ENCODE results near the gene ARHGEF40. TPM values are rescaled to one million over a fixed set of nuclear protein-coding genes. Genes with fewer than 3 reads are reported as not detected.

The ARHGEF40 gene
- total and polyA plus RNA-seq, 12 donors = 14.2 to 25.2 (median 17.8) TPM

DNA sequence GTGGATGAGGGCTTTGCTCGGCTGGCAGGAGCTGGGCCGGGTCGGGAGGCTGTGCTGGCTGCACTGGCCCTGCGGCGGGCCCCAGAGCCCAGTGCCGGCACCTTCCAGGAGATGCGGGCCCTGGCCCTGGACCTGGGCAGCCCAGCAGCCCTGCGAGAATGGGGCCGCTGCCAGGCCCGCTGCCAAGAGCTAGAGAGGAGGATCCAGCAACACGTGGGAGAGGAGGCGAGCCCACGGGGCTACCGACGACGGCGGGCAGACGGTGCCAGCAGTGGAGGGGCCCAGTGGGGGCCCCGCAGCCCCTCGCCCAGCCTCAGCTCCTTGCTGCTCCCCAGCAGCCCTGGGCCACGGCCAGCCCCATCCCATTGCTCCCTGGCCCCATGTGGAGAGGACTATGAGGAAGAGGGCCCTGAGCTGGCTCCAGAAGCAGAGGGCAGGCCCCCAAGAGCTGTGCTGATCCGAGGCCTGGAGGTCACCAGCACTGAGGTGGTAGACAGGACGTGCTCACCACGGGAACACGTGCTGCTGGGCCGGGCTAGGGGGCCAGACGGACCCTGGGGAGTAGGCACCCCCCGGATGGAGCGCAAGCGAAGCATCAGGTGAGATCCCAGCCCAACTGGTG is 11.5 kb downstream of the ARHGEF40 start:
- Histone ChIP-seq H3K27me3 (no peaks in the 10 kb centered on the region), H3K27ac (no peak overlapping the region), H3K4me3 (no peak overlapping the region), H3K4me1 (peaks cover 0 to 30% (median 5%) of the 10 kb centered on the region in 9 donors), H3K9me3 (no peaks in the 10 kb centered on the region), H3K36me3 (peaks cover 0 to 99% (median 81%) of the 10 kb centered on the region in 9 donors)
- ATAC-seq (no peak), DNase-seq (no peak)
- TF ChIP-seq, protein P1, sequence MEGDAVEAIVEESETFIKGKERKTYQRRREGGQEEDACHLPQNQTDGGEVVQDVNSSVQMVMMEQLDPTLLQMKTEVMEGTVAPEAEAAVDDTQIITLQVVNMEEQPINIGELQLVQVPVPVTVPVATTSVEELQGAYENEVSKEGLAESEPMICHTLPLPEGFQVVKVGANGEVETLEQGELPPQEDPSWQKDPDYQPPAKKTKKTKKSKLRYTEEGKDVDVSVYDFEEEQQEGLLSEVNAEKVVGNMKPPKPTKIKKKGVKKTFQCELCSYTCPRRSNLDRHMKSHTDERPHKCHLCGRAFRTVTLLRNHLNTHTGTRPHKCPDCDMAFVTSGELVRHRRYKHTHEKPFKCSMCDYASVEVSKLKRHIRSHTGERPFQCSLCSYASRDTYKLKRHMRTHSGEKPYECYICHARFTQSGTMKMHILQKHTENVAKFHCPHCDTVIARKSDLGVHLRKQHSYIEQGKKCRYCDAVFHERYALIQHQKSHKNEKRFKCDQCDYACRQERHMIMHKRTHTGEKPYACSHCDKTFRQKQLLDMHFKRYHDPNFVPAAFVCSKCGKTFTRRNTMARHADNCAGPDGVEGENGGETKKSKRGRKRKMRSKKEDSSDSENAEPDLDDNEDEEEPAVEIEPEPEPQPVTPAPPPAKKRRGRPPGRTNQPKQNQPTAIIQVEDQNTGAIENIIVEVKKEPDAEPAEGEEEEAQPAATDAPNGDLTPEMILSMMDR (IDR thresholded peaks at IDR 0.05) = no peak
- WGBS, 2 donors = 88% methylated on average over 30 of the region's 30 CpGs
- intact Hi-C loops (cut with DNase I) = no loop called here

DNA sequence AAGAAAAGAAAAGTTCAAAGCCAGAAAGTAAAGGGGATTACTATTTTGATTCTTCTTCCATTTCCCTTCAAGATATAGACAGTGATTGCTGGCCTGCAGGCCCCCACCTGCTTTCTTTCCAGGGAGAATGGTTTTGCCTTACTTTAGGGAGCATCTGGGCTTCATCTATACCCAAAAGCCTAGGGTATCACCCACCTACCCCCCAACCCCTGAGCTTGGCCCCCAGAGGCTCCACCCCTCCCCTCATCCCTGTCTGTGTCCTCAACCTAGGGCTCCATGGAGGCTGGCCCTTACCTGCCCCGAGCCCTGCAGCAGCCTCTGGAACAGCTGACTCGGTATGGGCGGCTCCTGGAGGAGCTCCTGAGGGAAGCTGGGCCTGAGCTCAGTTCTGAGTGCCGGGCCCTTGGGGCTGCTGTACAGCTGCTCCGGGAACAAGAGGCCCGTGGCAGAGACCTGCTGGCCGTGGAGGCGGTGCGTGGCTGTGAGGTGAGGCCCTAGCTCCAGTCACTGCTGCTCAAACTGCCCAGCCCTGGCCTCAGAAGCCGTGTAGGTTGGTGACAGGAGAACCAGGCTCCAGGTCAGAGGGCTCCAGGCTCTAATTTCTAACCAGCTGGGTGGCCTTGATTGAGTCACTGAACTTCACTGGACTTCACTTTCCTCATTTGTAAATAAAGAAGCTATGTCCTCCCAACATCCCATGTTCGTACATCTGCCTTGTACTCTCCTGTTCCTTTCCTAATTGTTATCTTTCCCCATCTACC is 13.6 kb downstream of the ARHGEF40 start:
- no peaks in the 10 kb centered on the region for H3K9me3 ChIP-seq
- WGBS, 2 donors = 86 to 93% methylated on average over 11 of the region's 11 CpGs
- H3K27me3 ChIP-seq = no peaks in the 10 kb centered on the region
- intact Hi-C loops (cut with DNase I) = loop anchor here in 1 of 10 donors (2.0 kb wide), 1 partner anchor 13 kb away; the partner anchor contains the start of gene ARHGEF40
- H3K27ac ChIP-seq = no peak overlapping the region
- peaks cover 0 to 99% (median 63%) of the 10 kb centered on the region in 9 donors for H3K36me3 ChIP-seq
- no peak for ATAC-seq
- no peak for DNase-seq
- H3K4me1 ChIP-seq = peaks cover 0 to 44% (median 7%) of the 10 kb centered on the region in 9 donors
- TF ChIP-seq, protein P1 (IDR thresholded peaks at IDR 0.05) = no peak
- H3K4me3 ChIP-seq = no peak overlapping the region

DNA sequence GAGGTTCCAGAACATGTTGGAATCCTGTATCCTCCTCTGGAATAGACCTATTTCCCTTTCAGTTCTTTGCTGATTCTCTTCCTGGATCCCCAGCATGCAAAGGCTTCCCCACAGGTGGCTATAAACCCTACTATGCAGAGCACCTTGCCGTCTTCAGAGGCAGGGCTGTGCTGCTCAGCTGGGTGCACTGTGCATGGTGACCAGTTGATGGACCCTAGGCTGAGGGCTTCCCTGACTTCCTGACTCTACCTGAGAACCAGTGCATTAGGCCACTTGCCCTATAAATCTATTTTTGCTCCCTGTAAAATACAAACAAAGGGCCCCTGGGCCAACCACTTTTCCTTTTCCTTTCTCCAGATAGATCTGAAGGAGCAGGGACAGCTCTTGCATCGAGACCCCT is 14.3 kb downstream of the ARHGEF40 start:
- DNase-seq (no peak), ATAC-seq (no peak)
- intact Hi-C loops (cut with DNase I) = loop anchor here in 1 of 10 donors (2.0 kb wide), 1 partner anchor 14 kb away; the partner anchor contains the start of gene ARHGEF40
- H3K27me3 ChIP-seq = no peaks in the 10 kb centered on the region
- peak overlapping the region in 2 of 10 donors; percentile 25 to 82 for H3K27ac ChIP-seq
- no peaks in the 10 kb centered on the region for H3K9me3 ChIP-seq
- no peak overlapping the region for H3K4me3 ChIP-seq
- peaks cover 0 to 44% (median 7%) of the 10 kb centered on the region in 9 donors for H3K4me1 ChIP-seq
- 81 to 91% methylated on average over 2 of the region's 2 CpGs for WGBS, 2 donors
- TF ChIP-seq, protein P1 (IDR thresholded peaks at IDR 0.05) = no peak
- peaks cover 0 to 99% (median 57%) of the 10 kb centered on the region in 9 donors for H3K36me3 ChIP-seq

DNA sequence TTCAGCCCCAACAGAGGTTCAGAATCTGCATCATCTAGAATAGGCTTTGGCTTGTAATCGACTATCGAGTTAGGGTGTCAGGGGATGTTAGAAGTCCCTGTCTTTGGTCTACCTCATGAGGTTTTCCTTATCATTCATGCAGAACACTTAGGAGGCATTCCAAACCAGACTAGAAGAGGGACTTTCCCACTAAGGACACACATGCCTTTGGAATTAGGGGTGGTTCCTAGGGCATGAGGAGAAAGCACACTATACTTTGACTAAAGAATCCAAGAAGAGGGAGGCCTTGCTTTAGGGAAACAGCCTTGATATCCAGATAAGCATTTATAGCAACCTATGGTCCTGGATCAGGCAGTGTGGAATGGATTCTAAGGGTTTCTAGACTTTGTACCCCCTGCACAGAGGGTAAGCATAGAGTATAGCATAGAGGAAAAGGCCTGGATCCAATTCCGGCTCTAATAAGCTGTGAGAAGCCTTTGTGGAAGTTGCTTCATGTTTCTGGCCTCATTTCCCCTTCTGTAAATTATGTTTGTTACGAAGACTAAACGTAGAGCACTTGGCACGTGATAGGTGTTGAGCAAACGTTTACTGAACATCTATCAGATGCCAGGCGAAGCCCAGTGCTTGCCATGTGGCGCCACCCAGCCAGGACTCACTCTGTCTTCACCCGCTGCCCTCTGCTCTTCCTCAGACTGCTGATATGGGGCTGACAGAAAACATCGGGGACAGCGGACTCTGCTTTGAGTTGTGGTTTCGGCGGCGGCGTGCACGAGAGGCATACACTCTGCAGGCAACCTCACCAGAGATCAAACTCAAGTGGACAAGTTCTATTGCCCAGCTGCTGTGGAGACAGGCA is 15.1 kb downstream of the ARHGEF40 start:
- intact Hi-C loops (cut with DNase I) = loop anchor here in 2 of 10 donors (2.0 to 5.0 kb wide), 2 partner anchors 14 to 63 kb away; partner anchors contain the start of gene ARHGEF40 (in 1 of the 2)
- H3K4me1 ChIP-seq = peaks cover 0 to 44% (median 7%) of the 10 kb centered on the region in 9 donors
- WGBS, 2 donors = 52 to 66% methylated on average over 17 of the region's 17 CpGs
- ATAC-seq (peak; percentile 27 to 88 (median 64)), DNase-seq (peak; percentile 51 to 67)
- peak overlapping the region in 9 of 10 donors; percentile 11 to 82 (median 30) for H3K27ac ChIP-seq
- H3K4me3 ChIP-seq = no peak overlapping the region
- no peaks in the 10 kb centered on the region for H3K9me3 ChIP-seq
- TF ChIP-seq, protein P1 (IDR thresholded peaks at IDR 0.05) = no peak
- H3K36me3 ChIP-seq = peaks cover 0 to 100% (median 61%) of the 10 kb centered on the region in 9 donors
- no peaks in the 10 kb centered on the region for H3K27me3 ChIP-seq
